Activated naive CD4-positive, alpha-beta T cell treated with anti-CD3 and anti-CD28 coated beads, Interleukin-2, amount 50 U/mL, for 72 hours (primary cell): ENCODE data around the gene LSM6. TPM values are rescaled to one million over a fixed set of nuclear protein-coding genes. Genes with fewer than 3 reads are reported as not detected.

Experiments
- ATAC-seq, 2 donors: fragments of 150-1000 bp; cut with Tn5 transposase; 2 replicates each; pipeline ENCODE4 v1.10.0; 2021; ENCODE audit warnings: mild to moderate bottlenecking in 2 of 2, moderate library complexity in 2 of 2
- DNase-seq, 2 donors: peaks; one replicate each; pipeline ENCODE4 v3.0.0; 2021 to 2022; ENCODE audit warnings: low spot score in 2 of 2
- H3K27ac Mint-ChIP-seq, 2 donors: one replicate each; pipeline ENCODE4 v1.8.0; 2022; ENCODE audit warnings: mild to moderate bottlenecking in 2 of 2, mixed read lengths in 2 of 2
- H3K36me3 Mint-ChIP-seq, 2 donors: one replicate each; pipeline ENCODE4 v1.8.0; 2022; ENCODE audit warnings: mixed read lengths in 2 of 2
- H3K9me3 Mint-ChIP-seq, 2 donors: one replicate each; pipeline ENCODE4 v1.8.0; 2022; ENCODE audit warnings: mixed read lengths in 2 of 2
- total RNA-seq, 2 donors: library from RNA; stranded (reverse); gene quantifications; one replicate each; pipeline ENCODE4 v1.2.3, GENCODE V29; 2022

The LSM6 gene
- total RNA-seq, 2 donors from 2014 or later = 47.6 to 49.5 TPM

GRCh38 chr4:146224326-146224966 is 48.9 kb downstream of the LSM6 start:
- H3K36me3 Mint-ChIP-seq = no peaks in the 10 kb centered on the region
- H3K9me3 Mint-ChIP-seq = no peaks in the 10 kb centered on the region
- DNase-seq (no peak), ATAC-seq (no peak)
- H3K27ac Mint-ChIP-seq = no peak overlapping the region

- H3K9me3 Mint-ChIP-seq = peaks cover 0 to 11% of the 10 kb centered on the region in 2 donors
- no peaks in the 10 kb centered on the region for H3K36me3 Mint-ChIP-seq
- H3K27ac Mint-ChIP-seq = peak overlapping the region in 1 of 2 donors; percentile 33
- DNase-seq (no peak), ATAC-seq (no peak)
Observed at GRCh38 chr4:146229406-146229805, 53.9 kb downstream of the LSM6 start.

GRCh38 chr4:146232131-146232722 is 56.7 kb downstream of the LSM6 start:
- H3K9me3 Mint-ChIP-seq = peaks cover 0 to 11% of the 10 kb centered on the region in 2 donors
- H3K36me3 Mint-ChIP-seq = no peaks in the 10 kb centered on the region
- no peak for ATAC-seq
- DNase-seq = no peak
- no peak overlapping the region for H3K27ac Mint-ChIP-seq

DNA sequence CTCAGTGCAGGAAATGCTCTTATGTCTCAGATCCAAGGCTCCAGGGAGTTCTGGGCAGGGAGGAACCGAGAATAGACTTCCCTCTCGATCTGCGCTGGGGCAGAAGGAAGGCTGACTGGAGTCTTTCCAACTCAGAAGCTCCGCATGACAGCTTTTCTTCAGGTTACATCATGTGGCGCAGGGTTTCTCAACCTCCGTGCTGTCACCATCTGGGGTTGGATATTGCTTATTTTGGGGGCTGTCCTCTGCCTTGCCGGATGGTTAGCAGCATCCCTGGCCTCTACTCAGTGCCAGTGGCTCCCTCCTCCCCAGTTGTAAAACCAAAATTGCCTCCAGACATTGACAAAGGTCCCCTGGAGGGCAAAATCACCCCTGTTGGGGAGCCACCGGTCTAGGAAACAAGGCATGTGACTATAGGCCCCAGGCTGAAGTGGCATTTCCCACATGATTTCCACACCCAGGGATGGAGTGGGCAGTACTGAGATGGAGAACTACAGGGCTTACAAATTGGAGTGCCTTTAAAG is 60.2 kb downstream of the LSM6 start:
- DNase-seq (no peak), ATAC-seq (no peak)
- Mint-ChIP-seq H3K36me3 (no peaks in the 10 kb centered on the region), H3K27ac (no peak overlapping the region), H3K9me3 (peaks cover 0 to 11% of the 10 kb centered on the region in 2 donors)

DNA sequence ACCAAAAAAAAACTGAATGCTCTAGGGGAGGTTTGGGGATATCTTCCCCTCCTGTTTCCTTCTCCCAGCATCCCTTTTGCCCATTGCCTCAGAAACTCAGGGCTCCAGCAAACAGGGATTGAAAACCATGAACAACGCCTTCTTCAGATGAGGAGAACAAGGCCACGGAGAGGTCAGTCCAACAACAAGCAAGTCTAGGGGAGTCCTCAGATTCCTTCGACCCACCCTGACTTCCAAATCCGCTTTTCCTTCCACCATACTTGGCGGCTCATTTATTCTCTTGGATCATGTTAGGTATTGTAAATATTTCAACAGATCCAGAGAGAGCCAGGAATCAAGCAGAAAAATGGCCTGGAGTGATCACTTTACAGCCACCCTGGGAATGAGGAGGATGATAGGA is 60.7 kb downstream of the LSM6 start:
- Mint-ChIP-seq H3K27ac (no peak overlapping the region), H3K9me3 (peaks cover 0 to 11% of the 10 kb centered on the region in 2 donors), H3K36me3 (no peaks in the 10 kb centered on the region)
- DNase-seq (no peak), ATAC-seq (no peak)

DNA sequence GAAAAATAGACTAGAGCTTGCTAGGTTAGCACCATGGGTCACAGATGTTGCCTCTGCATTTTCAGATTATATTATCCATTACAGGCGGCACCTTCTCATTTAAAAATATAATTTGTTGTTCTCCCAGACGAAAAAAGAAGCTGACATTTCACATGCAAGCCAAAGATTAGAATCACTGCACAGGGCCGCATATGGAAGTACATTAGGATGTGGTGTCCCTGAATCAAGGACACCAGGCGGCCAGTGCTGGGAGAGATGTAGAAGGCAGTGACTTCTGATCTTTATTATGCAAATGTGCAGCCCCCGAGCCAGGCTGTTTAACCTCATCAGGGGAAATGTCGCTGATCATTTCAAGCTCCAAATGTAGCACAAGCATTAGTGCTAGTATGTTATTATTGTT is 61.6 kb downstream of the LSM6 start:
- DNase-seq (no peak), ATAC-seq (no peak)
- Mint-ChIP-seq H3K36me3 (no peaks in the 10 kb centered on the region), H3K9me3 (peaks cover 0 to 6% of the 10 kb centered on the region in 2 donors), H3K27ac (no peak overlapping the region)

- H3K36me3 Mint-ChIP-seq = no peaks in the 10 kb centered on the region
- no peaks in the 10 kb centered on the region for H3K9me3 Mint-ChIP-seq
- DNase-seq (no peak), ATAC-seq (no peak)
- H3K27ac Mint-ChIP-seq = no peak overlapping the region
Observed at GRCh38 chr4:146238107-146238506, 62.6 kb downstream of the LSM6 start.

Other genes with a start within 250 kb of the LSM6 start
- 10 to 100 TPM; 20.0 to 26.9 TPM for gene ZNF827, start 236.9 kb upstream of the LSM6 start, total RNA-seq
- gene REELD1, start 38.8 kb downstream of the LSM6 start, total RNA-seq = under 1 TPM in 1 of 2 donors, not detected in 1; 0.16 TPM